Hepatocyte (in vitro differentiated cells): Measurements from ENCODE around the gene AMH.

Source experiments
- CTCF ChIP-seq: fragments of 200-600 bp; sonication (generic); IDR thresholded peaks from 2 replicates; pipeline ENCODE4 v1.5.1; 2016; ENCODE audit warnings: antibody characterized with exemption, mild to moderate bottlenecking; ENCODE audit not compliant: poor library complexity
- EZH2 ChIP-seq: fragments of 200-600 bp; sonication (generic); IDR thresholded peaks from 2 replicates; pipeline ENCODE4 v1.6.1; 2016; ENCODE audit warnings: antibody characterized with exemption, mild to moderate bottlenecking, borderline replicate concordance
- EZH2phosphoT487 ChIP-seq: fragments of 200-600 bp; sonication (generic); IDR thresholded peaks from one replicate; pipeline ENCODE4 v1.6.1; 2018; ENCODE audit warnings: antibody characterized with exemption, mild to moderate bottlenecking, low read depth, moderate library complexity; ENCODE audit not compliant: unreplicated experiment, severe bottlenecking

GRCh38 chr19:2226840-2227360 lies 22.2 kb upstream of the AMH start:
- TF ChIP-seq CTCF, result no peak
- TF ChIP-seq EZH2, result no peak
- TF ChIP-seq EZH2phosphoT487, result no peak
